ENCODE measurements around the gene STXBP3. TPM values are rescaled to one million over a fixed set of nuclear protein-coding genes. Genes with fewer than 3 reads are reported as not detected.

Gene STXBP3
- total and polyA plus RNA-seq, 4 donors = 10.9 to 33.0 (median 23.2) TPM

DNA sequence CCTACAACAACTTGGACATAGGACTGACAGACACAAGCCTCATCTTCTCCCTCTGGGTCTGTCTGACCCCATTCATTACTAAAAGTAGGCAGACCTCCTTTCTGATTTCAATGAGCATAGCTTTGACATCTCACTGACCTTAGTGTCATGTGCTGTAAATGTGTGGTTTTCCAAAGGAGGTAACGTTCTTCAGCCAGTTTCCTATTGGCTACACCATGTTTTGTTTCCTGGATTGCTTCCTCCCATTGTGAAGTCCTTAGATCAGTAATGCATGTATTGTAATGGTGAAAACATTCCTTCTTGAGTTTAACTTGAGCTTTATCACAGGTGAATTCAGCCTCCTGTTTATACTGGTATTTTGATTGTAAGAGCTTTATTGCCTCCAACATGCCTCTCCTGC is 20.6 kb downstream of the STXBP3 start:
- Histone ChIP-seq H3K27me3 (ENCODE audit: control insufficient read depth in 4 of 4, insufficient read depth in 4 of 4, low read length in 3 of 4) (no peaks in the 10 kb centered on the region), H3K36me3 (ENCODE audit: control insufficient read depth in 4 of 4, insufficient read depth in 3 of 4, low read depth in 1 of 4, low read length in 3 of 4) (peaks cover 0 to 24% (median 10%) of the 10 kb centered on the region in 4 donors)

More for the DNA sequence above, 20.6 kb downstream of the STXBP3 start:
- Histone ChIP-seq H3K27ac (ENCODE audit: low read depth in 1 of 2, low read length in 2 of 2) (no peak overlapping the region), H3K4me1 (ENCODE audit: control insufficient read depth in 4 of 4, insufficient read depth in 4 of 4, low read length in 3 of 4) (no peaks in the 10 kb centered on the region), H3K4me3 (ENCODE audit: low read depth in 1 of 3, low read length in 3 of 3) (no peak overlapping the region), H3K9me3 (ENCODE audit: control insufficient read depth in 4 of 4, low read length in 3 of 4) (no peaks in the 10 kb centered on the region), H3K9ac (ENCODE audit: low read depth in 1 of 2, low read length in 2 of 2) (no peak overlapping the region)
- WGBS = 66% methylated on average over 1 of the region's 1 CpG
- DNase-seq (ENCODE audit: low spot score) = no peak
- TF ChIP-seq SP1 (IDR thresholded peaks at IDR 0.05) = no peak
- TF ChIP-seq RAD21 (IDR thresholded peaks at IDR 0.05) = no peak
- no peak for TF ChIP-seq FOXA2 (IDR thresholded peaks at IDR 0.05)
- no peak for TF ChIP-seq ATF3 (IDR thresholded peaks at IDR 0.05)
- TF ChIP-seq ZBTB33 (IDR thresholded peaks at IDR 0.05) = no peak
- TF ChIP-seq, protein P1, sequence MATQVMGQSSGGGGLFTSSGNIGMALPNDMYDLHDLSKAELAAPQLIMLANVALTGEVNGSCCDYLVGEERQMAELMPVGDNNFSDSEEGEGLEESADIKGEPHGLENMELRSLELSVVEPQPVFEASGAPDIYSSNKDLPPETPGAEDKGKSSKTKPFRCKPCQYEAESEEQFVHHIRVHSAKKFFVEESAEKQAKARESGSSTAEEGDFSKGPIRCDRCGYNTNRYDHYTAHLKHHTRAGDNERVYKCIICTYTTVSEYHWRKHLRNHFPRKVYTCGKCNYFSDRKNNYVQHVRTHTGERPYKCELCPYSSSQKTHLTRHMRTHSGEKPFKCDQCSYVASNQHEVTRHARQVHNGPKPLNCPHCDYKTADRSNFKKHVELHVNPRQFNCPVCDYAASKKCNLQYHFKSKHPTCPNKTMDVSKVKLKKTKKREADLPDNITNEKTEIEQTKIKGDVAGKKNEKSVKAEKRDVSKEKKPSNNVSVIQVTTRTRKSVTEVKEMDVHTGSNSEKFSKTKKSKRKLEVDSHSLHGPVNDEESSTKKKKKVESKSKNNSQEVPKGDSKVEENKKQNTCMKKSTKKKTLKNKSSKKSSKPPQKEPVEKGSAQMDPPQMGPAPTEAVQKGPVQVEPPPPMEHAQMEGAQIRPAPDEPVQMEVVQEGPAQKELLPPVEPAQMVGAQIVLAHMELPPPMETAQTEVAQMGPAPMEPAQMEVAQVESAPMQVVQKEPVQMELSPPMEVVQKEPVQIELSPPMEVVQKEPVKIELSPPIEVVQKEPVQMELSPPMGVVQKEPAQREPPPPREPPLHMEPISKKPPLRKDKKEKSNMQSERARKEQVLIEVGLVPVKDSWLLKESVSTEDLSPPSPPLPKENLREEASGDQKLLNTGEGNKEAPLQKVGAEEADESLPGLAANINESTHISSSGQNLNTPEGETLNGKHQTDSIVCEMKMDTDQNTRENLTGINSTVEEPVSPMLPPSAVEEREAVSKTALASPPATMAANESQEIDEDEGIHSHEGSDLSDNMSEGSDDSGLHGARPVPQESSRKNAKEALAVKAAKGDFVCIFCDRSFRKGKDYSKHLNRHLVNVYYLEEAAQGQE (IDR thresholded peaks at IDR 0.05) = no peak
- TF ChIP-seq NR2F2 (IDR thresholded peaks at IDR 0.05) = no peak
- TF ChIP-seq TAF1 (conservative IDR thresholded peaks at IDR 0.05) = no peak
- TF ChIP-seq EGR1 (IDR thresholded peaks at IDR 0.05; ENCODE audit: low read depth in 2 of 2) = no peak
- TF ChIP-seq, protein P2, sequence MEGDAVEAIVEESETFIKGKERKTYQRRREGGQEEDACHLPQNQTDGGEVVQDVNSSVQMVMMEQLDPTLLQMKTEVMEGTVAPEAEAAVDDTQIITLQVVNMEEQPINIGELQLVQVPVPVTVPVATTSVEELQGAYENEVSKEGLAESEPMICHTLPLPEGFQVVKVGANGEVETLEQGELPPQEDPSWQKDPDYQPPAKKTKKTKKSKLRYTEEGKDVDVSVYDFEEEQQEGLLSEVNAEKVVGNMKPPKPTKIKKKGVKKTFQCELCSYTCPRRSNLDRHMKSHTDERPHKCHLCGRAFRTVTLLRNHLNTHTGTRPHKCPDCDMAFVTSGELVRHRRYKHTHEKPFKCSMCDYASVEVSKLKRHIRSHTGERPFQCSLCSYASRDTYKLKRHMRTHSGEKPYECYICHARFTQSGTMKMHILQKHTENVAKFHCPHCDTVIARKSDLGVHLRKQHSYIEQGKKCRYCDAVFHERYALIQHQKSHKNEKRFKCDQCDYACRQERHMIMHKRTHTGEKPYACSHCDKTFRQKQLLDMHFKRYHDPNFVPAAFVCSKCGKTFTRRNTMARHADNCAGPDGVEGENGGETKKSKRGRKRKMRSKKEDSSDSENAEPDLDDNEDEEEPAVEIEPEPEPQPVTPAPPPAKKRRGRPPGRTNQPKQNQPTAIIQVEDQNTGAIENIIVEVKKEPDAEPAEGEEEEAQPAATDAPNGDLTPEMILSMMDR (IDR thresholded peaks at IDR 0.05; ENCODE audit: low read depth, low read length, missing input control) = no peak
- no peak for TF ChIP-seq YY1 (IDR thresholded peaks at IDR 0.05)
- no peak for TF ChIP-seq GABPA (IDR thresholded peaks at IDR 0.05 in 1 of 2, conservative IDR thresholded peaks at IDR 0.05 in 1 of 2)
- TF ChIP-seq HNF4G (IDR thresholded peaks at IDR 0.05) = no peak
- TF ChIP-seq, protein P3, sequence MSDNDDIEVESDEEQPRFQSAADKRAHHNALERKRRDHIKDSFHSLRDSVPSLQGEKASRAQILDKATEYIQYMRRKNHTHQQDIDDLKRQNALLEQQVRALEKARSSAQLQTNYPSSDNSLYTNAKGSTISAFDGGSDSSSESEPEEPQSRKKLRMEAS (IDR thresholded peaks at IDR 0.05) = no peak
- TF ChIP-seq RXRA (IDR thresholded peaks at IDR 0.05) = no peak
- TF ChIP-seq HNF4A (conservative IDR thresholded peaks at IDR 0.05) = no peak
- TF ChIP-seq FOXA1 (IDR thresholded peaks at IDR 0.05) = no peak
- no peak for TF ChIP-seq JUND (IDR thresholded peaks at IDR 0.05)

All from liver (tissue), 9 donors.